Renal pelvis (tissue), 4 donors: ENCODE measurements around the gene TMEM138. TPM values are rescaled to one million over a fixed set of nuclear protein-coding genes. Genes with fewer than 3 reads are reported as not detected.
"Not testable (repeated sequence)": the region's sequence is repeated elsewhere in the genome, so short reads cannot be mapped to it uniquely, and the experiment has no call there.

ENCODE experiments used
- DNase-seq: peaks from one replicate; pipeline ENCODE4 v3.0.0-alpha.2; 2013
- polyA plus RNA-seq, 3 donors: library from polyadenylated mRNA; unstranded; fragments of 120-200 nt; gene quantifications; one replicate each; pipeline ENCODE4 v1.2.1, GENCODE V29; 2013; ENCODE audit not compliant: insufficient read length in 3 of 3

TMEM138 gene
- polyA plus RNA-seq, 3 donors = 40.6 to 53.6 (median 51.8) TPM

- DNase-seq = no peak
These were observed 4.8 kb upstream of the TMEM138 start for GRCh38 chr11:61357233-61357893.

DNA sequence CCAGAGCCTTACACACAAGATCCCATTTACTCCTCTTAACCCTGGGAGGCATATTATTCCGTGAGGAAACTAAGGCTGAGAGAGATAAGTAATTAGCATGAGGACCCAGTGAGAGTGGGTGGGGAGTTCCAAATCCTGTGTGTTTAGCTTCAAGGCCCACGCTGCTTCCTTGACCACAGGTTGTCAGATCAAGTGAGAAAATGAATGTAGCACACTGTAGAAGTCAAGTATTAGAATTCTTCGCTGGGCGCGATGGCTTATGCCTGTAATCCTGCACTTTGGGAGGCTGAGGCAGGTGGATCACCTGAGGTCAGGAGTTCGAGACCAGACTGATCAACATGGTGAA lies 4.3 kb upstream of the TMEM138 start:
- no peak for DNase-seq

DNA sequence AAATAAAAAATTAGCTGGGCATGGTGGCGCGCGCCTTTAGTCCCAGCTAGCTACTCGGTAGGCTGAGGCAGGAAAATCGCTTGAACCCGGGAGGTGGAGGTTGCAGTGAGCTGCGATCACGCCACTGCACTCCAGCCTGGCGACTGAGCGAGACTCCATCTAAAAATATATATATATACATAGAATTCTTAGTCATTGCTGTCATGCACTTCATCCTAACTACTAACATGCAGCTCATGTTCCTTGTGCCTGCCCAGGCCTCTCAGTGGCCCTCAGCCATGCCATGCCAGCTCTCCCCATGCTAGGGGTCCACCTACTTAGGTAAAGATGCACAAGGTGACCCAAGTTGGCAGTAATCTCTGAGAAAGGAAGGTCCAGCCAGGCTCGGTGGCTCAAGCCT lies 3.6 kb upstream of the TMEM138 start:
- no peak for DNase-seq

DNA sequence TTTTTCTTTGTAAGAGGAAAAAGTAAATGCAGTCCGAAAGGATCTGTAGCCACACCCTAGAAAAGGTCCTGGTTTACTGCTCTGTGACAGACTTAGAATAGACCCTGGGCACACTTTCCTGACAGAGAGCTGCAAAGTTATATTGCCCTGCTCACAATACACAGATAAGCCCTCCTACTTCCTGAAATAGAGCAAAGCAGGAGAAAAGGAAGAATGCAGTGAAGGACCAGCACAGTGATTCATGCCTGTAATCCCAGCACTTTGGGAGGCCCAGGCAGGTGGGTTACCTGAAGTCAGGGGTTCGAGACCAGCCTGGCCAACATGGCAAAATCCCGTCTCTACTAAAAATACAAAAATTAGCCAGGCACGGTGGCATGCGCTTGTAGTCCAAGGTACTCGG lies 2.7 kb upstream of the TMEM138 start:
- no peak for DNase-seq

DNA sequence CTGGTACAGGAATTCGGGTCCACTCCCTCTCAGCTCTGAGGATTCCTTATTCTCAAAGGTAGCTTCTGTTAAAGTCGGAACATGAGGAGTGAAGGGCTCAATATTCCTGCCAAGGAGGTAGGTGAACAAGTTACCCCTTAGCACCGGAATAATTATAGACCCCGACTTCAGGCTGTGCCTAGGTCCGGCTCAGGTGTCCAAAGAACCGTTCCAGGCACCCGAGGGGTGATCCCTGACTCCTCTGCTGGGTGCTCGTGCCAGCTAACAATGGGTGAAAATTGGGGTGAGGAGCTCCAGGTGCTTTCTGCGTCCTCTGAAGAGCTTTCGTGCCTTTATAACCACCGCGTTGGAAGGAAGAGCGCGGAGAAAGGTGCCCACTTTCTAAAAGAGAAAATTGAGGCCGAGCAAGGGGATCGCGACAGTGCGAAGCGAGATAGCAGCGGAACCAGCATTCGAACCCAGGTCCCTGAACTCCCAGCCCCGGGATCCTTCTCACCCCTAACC lies 885 bp upstream of the TMEM138 start:
- no peak for DNase-seq

- DNase-seq = peak; percentile 19
These were observed 335 bp downstream of the TMEM138 start for GRCh38 chr11:61362542-61362875.

- no peak for DNase-seq
These were observed 2.0 kb downstream of the TMEM138 start for GRCh38 chr11:61364012-61364675.

DNA sequence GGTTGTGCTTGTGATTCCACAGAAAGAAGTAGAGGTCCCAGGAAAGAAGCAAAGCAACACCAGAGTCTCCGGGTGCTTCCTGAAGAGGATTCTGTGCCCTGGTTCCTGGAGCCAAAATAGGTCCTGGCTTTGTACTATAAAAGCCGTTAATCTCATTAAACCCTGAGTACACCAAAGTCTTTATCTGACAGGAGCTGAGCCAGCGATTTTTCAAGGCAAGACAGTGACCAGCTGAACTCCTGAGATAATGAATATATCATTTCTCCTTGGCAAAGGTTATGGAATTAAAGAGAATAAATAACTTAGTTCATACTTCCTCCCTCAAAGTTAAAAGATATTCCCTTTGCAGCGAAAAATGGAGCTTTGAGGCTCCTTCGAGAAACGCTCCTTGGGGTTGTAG lies 5.2 kb downstream of the TMEM138 start:
- no peak for DNase-seq

DNA sequence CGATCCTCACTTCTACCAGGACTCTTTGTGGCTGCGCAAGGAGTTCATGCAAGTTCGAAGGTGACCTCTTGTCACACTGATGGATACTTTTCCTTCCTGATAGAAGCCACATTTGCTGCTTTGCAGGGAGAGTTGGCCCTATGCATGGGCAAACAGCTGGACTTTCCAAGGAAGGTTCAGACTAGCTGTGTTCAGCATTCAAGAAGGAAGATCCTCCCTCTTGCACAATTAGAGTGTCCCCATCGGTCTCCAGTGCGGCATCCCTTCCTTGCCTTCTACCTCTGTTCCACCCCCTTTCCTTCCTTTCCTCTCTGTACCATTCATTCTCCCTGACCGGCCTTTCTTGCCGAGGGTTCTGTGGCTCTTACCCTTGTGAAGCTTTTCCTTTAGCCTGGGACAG lies 6.5 kb downstream of the TMEM138 start:
- DNase-seq = no peak

GRCh38 chr11:61369372-61370348 lies 7.5 kb downstream of the TMEM138 start:
- no peak for DNase-seq

DNA sequence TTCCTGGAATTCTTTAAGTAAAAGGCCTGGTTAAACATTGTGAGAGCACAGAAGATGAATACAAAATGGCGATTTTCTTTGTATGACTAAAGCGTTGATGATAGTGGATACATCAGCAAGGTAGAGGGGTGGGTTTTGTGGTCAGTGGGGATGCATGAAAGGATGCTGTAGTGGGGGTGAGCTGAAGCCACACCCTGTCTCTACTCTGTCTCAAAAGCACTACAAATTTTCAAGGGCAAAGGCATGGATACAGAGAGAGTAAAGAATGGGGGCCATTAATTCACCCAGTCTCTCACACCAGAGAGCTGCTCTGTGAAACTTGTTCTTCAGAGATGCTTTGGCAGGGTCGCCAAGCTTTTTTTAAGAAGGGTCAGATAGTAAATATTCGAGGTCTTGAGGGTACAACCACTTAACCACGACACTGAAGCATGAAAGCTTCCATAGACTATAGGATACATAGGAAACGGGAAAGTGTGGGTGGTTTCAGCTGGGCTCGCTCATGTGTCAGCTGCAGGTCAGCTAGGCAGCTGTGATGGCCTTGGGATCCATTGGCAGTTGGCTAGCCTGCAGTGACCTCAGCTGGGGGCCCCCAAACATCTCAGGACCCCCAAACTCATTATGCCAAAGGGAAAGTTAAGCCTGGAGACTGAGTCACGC lies 8.3 kb downstream of the TMEM138 start:
- DNase-seq = no peak

DNA sequence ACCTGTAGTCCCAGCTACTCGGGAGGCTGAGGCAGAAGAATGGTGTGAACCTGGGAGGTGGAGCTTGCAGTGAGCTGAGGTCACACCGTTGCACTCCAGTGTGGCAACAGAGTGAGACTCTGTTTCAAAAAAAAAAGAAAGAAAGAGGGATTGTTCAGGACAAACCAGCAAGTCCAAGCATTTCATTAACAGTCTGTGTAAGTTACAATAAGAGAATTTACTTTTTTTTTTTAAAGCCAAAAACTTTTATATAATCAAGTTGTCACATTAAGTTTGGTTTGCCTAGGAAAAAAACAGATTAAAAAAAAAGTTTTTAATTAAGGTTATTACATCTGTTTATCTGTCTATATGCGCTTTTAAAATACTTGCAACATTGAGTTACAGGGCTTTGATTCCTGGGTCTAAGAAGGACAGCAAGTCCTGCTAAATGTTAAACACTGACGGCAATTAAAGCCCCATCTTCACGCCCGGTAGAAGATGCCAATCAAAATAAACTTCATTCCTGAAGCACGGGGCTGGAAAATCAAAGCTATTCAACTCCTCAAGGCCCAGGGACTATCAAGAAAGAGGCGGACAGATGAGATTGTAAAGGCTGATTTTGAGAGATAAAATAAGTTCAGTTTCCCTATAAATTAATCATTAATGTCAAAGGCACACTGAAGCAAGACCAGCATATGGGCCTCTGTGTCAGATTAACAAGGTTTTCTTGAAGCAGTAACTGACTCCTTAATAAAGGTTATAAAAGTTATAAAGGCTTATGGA lies 10.7 kb downstream of the TMEM138 start:
- DNase-seq = no peak

GRCh38 chr11:61375761-61376108 lies 13.6 kb downstream of the TMEM138 start:
- no peak for DNase-seq

DNA sequence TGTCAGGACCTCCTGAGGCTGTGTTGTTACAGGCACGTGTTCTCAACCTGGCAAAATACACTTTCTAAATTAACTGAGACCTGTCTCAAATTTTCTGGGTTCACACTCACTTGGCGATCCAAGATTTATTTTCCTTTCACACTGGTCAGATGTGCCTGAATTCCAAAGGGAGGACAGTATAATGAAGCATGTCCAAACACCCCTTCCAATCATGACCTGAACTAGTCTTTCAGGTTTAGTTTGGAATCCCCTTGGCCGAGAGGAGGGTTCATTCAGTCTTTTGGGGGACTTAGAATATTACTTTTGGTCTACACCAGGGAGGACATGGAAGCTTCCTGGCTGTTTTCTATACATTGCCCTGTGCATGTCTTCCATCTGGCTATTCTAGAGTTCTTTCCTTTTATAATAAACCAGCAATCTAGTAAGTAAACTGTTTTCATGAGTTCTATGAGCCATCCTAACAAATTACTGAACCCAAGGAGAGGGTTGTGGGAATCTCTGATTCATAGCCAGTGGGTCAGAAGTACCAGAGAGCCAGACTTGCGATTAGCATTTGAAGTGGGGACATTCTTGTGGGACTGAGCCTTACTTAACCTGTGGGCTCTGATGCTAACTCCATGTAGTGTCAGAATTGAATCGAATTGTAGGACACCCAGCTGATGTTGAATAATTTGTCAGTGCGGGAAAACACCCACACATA lies 15.4 kb downstream of the TMEM138 start:
- no peak for DNase-seq

DNA sequence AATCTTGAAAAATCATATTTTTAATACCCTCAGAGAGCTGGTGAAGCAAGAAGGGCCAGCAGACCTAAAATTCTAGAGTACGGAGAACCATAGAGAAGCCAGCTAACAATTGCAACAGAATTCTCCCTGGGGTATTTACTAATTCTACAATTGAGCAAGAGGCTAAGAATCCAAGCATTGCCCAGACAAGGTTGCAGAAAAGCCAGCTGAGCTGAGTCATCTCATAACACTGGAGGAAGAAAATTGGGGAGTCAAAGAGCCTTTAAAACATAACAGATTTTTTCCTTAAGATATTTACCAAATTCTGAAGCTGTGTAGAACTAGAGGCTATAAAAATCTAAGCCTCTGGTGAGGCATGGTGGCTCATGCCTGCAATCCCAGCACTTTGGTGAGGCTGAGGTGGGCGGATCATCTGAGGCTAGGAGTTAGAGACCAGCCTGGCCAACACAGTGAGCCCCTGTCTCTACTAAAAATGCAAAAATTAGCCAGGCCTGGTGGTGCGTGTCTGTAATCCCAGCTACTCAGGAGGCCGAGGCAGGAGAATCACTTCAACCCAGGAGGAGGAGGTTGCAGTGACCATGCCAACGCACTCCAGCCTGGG lies 16.6 kb downstream of the TMEM138 start:
- DNase-seq = no peak

DNA sequence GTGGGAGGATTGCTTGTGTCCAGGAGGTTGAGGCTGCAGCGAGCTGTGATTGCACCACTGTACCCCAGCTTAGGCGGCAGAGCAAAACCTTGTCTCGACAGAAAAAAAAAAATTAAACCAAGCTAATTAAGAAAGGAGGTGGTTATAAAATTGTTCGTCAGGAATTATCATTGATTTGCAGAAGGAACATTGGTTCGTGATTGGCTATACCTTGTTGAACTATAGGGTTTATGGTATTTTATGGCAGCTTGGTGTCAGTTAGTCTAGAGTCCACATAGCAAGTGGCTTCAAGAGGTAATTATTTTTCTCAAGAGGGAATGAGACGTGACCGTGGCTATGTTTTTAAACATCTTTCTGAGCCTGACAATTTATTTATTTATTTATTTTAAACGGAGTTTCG lies 18.7 kb downstream of the TMEM138 start:
- no peak for DNase-seq

DNA sequence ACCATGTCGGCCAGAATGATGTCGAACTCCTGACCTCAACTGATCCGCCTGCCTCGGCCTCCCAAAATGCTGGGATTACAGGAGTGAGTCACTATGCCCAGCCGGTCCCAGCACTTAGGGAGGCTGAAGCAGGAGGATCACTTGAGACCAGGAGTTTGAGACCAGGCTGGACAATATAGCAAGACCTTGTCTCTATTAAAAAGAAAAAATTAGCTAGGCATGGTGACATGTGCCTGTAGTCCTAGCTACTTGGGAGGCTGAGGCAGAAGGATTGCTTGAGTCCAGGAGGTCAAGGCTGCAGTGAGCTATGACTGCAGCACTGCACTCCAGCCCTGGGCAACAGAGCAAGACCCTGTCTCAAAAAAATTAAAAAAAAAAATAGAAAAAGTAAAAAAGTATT lies 21.7 kb downstream of the TMEM138 start:
- not testable (repeated sequence) for DNase-seq

DNA sequence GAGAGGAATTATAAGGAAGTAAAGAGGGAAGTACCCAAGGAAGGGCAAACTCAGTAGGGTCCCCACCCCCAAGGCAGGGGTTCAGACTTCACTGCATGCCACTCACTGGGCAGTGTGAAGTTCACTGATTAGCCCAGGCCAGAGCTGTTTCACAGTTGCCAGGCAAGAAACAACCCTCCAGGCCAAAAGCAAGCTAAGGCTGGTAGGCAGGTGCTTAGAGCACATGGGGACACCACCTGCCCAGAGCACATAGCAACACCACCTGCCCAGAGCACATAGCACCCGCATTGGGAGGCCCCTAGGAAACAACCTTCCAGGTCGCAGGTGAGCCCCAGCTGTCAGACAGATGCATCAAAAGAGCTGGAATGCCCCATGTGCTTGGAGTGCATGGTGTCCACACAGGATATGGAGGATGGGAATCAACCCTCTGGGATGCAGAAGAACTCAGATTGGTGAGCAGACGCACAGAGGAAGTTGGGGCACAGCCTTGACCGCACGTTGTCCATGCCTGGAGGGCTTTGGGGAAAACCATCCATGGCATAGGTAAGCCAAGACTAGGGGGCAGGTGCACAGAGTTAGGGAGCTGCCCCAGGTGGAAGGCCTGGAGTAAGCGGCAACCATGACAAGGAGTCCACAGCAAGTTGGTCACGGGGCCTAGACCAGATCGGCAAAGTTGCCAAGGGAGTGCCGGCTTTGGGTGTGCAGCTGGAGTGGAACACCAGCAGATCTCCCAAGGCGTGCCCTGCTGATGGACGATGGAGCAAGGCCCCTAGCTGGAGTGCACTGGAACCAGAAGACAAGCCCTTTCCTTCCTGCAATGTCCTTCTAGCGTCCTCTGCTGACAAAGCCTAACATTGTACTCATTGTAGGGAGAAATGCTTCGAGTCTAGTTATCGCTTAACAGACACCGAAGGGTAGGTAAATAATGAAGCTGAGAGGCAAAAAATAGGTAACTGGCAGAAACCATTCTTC lies 22.4 kb downstream of the TMEM138 start:
- DNase-seq = no peak

GRCh38 chr11:61390161-61390560 lies 28.0 kb downstream of the TMEM138 start:
- DNase-seq = no peak
